ENCODE measurements around the gene TEPSIN.
"Not testable (repeated sequence)": the region's sequence is repeated elsewhere in the genome, so short reads cannot be mapped to it uniquely, and the experiment has no call there.

TEPSIN gene

DNA sequence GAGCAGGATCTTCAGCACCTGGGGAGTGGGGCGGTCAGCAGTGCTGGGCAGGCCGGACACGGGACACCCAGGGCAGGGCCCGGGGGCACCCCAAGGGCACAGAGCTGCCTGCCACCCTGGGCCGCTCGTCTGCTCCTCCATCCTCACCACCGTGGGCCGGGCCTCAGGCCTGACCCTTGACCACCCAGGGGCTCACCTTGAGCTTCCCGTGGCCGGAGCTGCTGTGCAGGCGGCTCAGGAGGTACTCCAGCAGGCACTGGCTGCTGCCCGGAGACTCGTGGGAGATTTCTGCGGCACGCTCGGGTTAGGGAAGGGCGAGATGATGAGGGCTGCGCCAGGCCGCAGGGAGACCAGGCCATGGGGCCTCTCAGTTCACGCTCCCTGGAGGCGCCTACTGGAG, 2.1 kb downstream of the TEPSIN start:
- DNase-seq (ENCODE audit: low spot score) = no peak

DNA sequence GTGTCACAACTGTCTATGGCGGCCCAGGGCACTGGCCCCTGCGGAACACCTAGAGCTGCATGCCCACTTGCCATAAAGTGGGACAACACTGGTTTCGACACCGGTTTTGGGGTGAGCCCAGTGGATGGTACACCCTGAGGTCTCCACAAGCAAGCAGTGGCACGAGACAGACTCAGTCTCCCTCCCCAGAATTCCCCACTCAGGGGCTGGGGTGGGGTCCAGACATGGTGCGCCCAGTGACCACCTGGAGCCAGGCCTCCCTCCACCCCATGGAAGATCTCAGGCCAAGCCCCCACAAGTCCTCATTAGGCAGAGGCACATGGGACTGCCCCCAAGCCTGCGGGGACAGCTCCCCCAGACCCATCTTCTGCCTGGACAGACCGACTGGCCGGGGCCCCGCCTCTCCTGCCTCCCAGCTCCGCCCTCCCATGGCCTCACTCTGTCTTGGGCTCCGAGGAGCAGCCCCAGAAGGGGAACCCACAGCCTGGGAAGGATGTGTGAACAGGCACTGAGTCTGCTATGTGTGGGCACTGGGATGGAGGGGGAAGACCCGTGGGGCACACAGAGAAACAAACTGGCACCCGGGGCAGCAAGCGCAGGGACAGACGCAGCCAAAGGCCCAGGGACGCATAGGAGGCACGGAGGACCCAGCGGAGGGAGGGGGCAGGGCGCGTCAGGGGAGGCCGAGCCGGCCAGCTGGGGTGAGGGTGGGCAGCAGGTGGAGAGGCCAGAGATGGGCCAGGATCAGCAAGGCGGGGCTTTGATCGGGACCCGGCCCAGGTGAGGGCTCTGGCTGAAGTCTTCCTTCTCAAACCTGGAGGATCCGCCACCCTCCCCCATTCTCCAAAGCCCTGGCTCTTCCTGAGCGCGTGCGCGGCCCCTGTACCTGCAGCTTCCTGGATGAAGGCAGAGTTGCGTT, 2.8 kb downstream of the TEPSIN start:
- no peak for DNase-seq (ENCODE audit: low spot score)

GRCh38 chr17:81234940-81235821, 3.7 kb downstream of the TEPSIN start:
- no peak for DNase-seq (ENCODE audit: low spot score)

DNA sequence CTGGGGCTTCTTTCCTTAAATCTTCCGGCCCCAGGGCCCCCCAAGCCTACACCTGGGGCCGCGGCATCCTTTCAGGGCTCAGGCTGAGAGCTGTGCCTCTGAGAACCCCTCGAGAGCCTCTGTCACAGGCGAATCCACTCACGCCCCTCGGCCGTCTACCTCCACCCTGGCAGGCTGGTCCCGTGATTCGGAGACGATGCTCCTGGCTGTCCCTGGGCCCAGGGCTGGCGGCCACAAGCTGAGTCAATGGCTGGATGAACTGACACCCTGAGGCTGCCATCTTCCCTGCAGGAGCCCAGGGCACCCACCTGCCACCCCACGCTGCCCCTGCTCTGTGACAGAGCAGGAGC, 4.4 kb downstream of the TEPSIN start:
- DNase-seq (ENCODE audit: low spot score) = no peak

DNA sequence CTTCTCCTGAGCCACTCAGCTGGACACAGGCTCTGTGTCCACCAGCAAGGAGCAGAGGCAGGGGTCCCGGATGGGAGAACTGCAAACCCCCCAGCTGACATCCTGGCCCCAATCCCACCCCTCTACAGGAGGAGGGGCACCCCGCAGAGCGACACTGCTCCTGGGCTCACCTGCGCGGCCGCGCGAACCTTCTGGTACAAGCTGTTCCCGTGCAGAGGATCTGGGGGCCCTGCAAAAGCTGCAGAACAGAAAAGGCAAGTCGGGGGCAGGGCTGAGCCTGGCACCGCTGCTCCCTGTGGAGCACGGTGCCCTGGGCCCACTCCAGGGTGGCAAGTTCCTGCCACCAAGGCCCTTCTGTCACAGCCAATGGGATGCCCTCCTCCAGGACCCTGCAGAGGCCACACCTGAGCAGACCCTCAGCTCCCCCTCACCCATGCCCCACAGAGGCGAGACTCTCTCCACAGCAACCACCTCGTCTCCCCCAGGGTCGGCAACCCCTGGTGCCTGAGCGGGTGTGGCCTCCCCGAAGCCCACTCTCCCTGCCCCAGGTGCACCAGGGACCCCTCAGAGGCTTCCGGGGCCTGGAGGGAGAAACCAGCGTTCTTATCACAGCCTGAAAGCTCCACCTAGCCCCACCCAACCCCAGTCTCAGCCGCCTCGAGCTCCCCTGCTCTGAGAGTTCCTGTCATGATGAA, 4.9 kb downstream of the TEPSIN start:
- DNase-seq (ENCODE audit: low spot score) = no peak

DNA sequence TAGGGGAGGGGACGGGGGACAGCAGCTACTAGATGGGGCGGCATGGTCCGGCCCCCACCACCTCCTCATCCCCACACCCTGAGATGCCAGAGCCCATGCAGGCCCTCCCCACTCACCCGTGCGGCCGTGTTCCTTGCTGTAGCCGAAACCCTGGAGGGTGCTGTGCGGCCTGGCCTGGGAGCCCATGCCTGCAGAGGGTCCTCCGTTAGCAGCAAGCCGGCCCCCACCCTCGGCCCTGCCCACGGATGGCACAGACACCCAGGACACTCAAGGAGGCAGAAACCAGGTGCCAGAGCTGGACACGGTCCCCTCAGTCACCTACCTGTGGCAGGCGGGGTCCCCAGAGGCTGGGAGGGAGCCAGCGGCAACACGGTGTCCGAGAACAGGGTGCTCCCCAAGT, 5.5 kb downstream of the TEPSIN start:
- no peak for DNase-seq (ENCODE audit: low spot score)

DNA sequence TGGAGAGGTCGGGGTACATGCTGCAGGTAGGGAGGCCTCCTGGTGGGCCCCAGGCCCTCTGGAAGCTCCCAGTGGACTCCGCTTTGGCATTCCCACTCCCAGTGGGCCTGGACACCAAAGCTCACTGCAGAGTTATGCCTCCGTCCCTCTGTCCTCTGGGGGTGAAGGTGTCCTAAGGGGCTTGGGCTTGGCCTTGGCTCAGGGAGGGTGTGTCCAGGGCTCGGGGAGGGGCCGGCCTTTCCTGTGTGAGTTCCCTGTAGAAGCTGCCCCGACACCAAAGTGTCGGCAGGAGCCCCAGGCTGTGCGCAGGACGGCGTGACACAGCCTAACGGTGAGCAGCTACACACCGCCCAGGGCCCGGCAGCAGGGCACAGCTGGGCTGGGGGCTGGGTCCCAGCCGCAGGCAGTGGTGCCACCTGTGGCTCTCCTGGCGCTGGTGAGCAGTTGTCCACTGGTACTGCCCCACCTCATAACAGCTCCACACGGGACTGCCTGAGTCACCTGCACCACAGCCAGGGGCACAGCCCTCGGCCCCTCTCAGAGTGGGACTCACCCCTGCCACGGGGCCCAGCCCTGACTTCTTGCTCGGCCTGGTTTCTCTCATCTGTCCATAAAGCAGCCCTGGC, 6.1 kb downstream of the TEPSIN start:
- no peak for DNase-seq (ENCODE audit: low spot score)

DNA sequence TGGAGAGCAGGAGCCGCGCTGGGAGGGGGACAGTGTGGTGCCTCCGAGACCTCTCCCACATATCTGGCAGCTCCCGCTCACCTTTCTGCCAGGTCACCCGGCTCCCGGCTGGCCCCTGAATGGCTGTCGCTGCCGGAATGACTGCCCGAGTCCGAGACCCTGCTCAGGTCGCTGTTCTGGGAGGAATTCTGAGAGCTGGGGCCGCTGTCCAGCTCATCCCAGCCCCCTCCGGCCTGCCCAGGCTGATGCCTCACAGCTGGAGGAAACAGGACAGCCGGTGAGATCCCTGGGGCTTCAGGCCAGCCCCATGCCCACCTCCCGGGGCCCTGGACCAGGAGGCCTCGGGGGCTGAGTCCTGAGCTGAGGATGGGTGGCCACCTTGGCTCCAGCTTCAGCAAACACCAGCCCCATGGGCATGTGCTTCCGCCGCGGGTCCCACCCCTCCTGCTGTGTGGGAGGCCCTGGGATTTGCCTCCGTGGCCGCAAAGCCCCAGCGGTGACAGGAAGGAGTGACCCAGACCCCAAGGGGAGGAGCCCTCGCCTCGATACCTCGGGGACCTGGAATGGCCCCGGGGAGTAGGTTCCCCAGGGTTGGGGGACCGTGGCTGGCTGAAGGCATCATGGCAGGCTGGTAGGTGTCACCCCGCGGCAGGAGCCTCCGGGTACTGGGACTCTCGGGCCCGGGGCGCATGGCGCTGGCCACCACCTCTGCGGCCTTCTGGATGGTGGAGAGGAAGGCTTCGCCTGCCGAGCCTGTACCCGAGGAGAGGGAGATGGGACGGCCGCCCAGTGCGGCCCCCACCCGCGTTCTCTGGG, 6.9 kb downstream of the TEPSIN start:
- DNase-seq (ENCODE audit: low spot score) = no peak

DNA sequence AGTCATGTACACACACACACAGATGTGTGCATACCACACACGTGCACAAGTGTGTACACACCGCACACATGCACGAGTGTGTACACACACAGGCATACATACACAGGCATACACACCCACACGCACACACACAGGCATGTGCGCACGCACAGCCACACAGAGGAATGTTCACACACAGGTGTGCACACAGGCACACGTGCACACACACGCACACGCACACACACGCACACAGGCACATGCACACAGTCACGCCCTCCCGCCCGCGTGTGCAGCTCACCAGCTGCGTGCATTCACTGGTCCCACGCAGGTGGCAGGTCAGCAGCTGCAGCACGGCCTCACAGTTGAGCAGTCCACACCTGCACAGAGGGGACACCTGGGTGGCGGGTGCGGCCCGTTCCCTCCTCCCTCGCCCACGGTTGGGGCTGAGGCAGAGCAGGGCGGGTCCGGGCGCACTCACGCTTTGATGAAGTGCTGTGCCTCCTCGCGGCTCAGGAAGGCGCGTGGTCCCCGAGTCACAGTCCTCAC, 7.7 kb downstream of the TEPSIN start:
- DNase-seq (ENCODE audit: low spot score) = no peak

DNA sequence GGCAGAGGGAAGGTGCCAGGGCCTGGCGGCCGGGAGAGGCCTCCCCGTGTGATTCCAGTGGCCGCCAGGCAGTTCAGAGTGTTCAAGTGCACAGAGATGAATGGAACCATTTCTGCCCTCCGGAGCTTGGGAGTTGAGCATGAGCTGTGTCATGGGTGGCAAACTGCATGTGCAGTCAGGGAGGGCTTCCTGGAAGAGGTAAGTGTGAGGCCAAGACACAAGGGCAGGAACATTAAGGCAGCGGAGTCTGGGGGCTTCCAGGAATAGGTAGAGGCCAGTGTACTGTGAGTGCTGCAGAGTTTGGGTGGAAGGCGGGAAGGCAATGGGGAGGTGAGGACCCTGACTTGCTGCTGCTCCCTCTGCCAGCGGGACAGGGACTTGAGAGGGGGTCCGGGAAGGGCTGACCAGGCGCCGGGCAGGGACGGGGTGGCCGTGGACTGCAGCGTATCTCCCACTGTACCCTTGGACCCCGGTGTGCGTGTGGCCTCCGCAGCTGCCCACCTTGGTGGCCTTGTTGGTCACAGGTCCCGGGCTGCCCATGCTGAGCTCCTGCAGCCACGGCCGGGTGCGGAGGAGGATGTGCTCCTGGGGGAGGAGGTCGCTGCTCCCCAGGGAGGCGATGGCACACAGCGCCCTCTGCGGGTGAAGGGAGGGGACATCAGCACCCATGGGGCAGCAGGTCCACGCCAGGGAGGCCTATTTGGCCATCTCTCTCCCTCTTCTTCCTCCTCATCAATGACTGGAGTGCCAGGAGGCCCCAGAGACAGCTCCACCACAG, 8.6 kb downstream of the TEPSIN start:
- peak; percentile 80 for DNase-seq (ENCODE audit: low spot score)

- DNase-seq (ENCODE audit: low spot score) = no peak
Measured at GRCh38 chr17:81229666-81229920, 9.3 kb downstream of the TEPSIN start.

DNA sequence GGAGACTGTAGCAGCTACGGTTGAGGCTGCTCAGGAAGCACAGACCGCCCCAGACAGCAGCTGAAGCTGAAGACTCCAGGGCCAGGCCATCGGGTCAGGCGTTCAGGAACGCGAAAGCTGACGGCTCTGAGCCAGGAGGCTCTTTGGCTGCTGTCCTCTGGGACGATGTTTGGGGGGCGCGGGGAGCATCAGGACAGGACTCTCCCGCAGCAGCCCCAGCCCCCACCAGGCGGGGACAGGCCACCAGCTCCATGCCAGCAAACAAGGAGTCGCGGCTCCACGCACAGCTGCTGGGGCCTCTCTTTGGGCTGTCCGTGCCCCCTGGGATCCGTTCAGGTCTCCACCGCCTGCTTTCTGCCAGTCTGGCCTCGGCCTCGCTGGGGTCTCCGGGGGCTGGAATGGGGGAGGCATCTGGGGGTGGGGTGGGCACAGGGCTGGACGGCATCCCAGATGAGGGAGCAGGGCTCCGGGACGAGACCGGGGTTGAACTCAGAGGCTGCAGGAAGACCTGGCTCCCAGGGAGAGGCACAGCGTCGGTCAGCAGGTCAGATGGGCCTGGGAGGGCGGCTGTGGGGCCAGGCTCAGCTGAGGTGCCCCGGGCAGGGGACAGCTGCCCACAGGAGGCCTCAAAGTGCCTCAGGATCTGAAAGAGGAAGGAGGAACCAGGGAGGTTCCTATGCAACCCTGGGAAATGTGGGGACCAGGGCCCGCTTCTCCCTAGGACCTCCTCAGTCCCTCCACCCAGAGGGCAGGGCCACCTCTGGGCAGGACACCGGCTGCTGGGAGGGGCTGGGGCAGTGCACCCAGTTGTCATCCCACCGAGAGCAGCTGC, 9.8 kb downstream of the TEPSIN start:
- no peak for DNase-seq (ENCODE audit: low spot score)

DNA sequence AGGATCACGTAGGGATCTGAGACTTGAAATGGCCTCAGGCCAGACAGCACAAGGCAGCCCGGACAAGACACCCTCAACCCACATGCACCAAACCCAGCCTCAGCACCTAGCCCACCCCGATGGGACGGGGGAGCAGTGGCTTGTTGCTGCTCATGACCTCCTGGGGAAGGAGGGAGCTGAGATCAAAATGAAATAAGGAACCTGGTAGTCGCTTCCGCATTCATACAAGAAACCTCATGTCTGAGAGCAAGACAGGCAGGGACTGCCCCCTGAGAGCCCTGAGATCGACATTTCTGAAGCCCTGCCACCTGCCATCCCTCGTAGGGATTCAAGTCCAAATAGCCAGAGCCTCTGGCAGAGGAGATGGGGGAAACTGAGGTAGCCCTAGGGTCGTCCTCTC, 10.4 kb downstream of the TEPSIN start:
- DNase-seq (ENCODE audit: low spot score) = no peak

- not testable (repeated sequence) for DNase-seq (ENCODE audit: low spot score)
Measured at GRCh38 chr17:81227630-81228029, 11.2 kb downstream of the TEPSIN start.

- no peak for DNase-seq (ENCODE audit: low spot score)
Measured at GRCh38 chr17:81223762-81224130, 15.1 kb downstream of the TEPSIN start.

DNA sequence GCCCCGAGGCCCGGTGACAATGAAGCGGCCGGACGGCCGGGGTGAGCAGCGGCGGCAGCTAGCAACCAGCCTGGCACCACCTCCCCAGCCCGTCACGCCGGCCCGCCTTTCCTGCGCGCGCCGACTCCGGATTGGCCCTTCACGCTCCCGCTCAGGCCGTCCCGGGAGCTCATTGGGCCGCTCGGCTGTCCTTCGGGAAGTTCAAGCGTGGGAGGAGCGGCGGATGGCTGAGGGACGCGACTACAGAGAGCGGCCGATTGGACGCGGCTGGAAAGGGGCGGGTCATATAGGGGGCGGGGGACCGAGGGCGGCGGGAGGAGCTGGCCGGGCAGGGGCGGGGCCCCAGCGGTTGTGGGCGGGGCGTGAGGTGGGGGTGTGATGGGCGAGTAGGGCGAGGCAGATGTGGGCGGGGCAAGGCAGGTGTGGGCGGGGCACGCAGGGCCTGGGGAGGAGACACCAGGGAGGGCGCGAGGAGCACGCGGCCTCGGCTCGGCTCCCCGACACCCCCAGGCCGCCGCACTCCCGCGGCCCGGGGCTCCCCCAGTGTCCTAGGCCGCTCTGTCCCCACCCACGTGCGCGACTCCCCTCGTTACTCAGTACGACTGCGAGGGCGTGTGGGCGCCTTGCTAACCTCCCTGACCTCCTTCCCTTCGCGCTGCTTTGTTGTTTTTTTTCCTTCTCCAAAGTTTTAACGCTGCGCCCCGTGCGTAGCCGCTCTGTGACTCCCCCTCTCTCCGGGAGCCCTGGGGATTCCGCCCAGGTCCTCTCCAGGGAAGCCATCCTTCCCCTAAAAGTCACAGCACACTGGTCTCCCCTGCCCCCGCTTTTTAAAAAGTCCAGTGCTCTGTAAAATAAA, 15.7 kb downstream of the TEPSIN start, which contains the start of gene CEP131:
Gene CEP131 (minus strand): TSS at position 60 of the 856 bp plus-strand sequence. CDS start 2,909 bp downstream, outside the sequence.
- peak; percentile 100 for DNase-seq (ENCODE audit: low spot score)

DNA sequence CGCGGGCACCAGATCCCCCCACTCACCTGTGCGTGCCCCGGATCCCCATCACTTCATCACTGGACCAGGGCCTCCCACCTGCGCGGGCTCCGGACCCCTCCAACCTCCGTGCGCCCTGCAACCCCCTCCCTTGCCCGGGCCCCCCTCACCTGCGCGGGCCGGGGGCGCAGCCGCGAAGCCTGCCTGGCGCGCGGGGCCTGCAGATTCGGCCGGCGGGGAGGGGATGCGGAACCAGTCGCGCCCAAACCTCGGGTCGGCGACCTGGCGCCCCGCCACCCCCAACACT, 16.3 kb downstream of the TEPSIN start:
- no peak for DNase-seq (ENCODE audit: low spot score)

DNA sequence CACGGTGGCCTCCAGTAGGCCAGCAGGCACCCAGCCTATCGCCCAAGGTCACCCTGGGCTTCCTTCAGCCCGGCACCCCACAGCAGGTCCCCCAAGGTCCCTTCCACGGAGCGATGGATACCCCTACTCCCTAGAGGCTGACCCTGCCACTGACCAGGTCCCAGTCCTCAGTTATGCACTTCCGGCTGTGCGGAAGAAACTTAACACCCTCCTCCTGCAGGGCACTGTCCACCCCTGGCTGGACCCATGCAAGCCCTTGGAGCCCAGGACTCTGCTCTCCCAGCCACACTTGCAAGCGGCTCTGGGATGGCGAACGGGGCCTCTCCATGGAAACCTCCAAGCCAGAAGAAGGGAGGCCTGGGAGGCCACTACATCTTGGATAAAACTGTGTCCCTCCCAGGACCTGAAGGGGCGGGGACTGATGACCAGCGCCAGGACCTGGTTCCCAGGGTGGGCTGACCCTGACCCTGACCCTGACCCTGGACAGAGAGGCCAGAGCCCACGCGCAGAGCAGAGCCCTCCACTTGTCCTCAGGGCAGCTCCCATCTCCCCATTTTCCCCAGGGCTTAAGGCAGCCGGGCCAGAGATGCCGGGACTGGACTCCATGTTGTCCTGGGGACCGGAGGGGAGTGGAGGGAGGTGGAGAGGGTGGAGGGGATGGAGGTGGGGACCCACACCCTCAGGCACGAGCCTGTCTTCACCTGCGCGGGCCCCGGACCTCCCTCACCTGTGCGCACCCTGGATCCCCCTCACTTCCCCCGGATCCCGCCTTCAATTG, 16.8 kb downstream of the TEPSIN start:
- DNase-seq (ENCODE audit: low spot score) = no peak

Measured in iPS-NIHi11 (cell line).